Suprapubic skin (tissue), 4 donors: ENCODE results near the gene HSD11B2. TPM values are rescaled to one million over a fixed set of nuclear protein-coding genes. Genes with fewer than 3 reads are reported as not detected.

ENCODE experiments used
- DNase-seq, 2 donors: peaks; one replicate each; pipeline ENCODE4 v3.0.0-alpha.2; 2019; ENCODE audit warnings: low spot score in 2 of 2
- H3K27ac ChIP-seq: fragments of 200-600 bp; sonication (generic); one replicate; pipeline ENCODE4 v1.5.1; 2019
- H3K27me3 ChIP-seq: fragments of 200-600 bp; sonication (generic); one replicate; pipeline ENCODE4 v1.5.1; 2019
- H3K36me3 ChIP-seq: fragments of 200-600 bp; sonication (generic); one replicate; pipeline ENCODE4 v1.5.1; 2019
- H3K4me1 ChIP-seq: fragments of 200-600 bp; sonication (generic); one replicate; pipeline ENCODE4 v1.5.1; 2019
- H3K4me3 ChIP-seq: fragments of 200-600 bp; sonication (generic); one replicate; pipeline ENCODE4 v1.5.1; 2019; ENCODE audit warnings: mild to moderate bottlenecking
- H3K9me3 ChIP-seq: fragments of 200-600 bp; sonication (generic); one replicate; pipeline ENCODE4 v1.5.1; 2019
- EP300 ChIP-seq: sonication (generic); formaldehyde crosslinking; IDR thresholded peaks from one replicate; pipeline ENCODE4 v1.6.1; 2017; ENCODE audit warnings: antibody characterized with exemption
- POLR2A ChIP-seq, 2 donors: fragments of 450-650 bp; IDR thresholded peaks; one replicate each; pipeline ENCODE4 v1.6.1; 2017; ENCODE audit warnings: antibody characterized with exemption in 2 of 2, mild to moderate bottlenecking in 2 of 2, moderate library complexity in 2 of 2
- POLR2AphosphoS5 ChIP-seq, 3 donors: sonication (generic); formaldehyde crosslinking; IDR thresholded peaks; one replicate each; pipeline ENCODE4 v1.6.1; 2017; ENCODE audit warnings: antibody characterized with exemption in 3 of 3
- WGBS: methylation state at CpG from one replicate; pipeline ENCODE4 v1.1.5; 2018; 5-methylcytosine and 5-hydroxymethylcytosine counted together
- total RNA-seq, 4 donors: library from RNA; depleted of rRNA; stranded (reverse); fragments of >200 nt; gene quantifications; one replicate each; pipeline ENCODE4 v1.1.0, GENCODE V29; 2016
- TF ChIP-seq, protein P1 (sequence below), 2 donors: fragments of 200-600 bp in 1 of 2; fragments of 450-650 bp in 1 of 2; sonication (generic) in 1 of 2; IDR thresholded peaks; one replicate each; pipeline ENCODE4 v1.5.1; 2016 to 2019; ENCODE audit warnings: antibody characterized with exemption in 2 of 2, mild to moderate bottlenecking in 1 of 2, moderate library complexity in 1 of 2

Gene HSD11B2
- total RNA-seq, 4 donors from 2014 or later = 45.6 to 164 (median 69.1) TPM

DNA sequence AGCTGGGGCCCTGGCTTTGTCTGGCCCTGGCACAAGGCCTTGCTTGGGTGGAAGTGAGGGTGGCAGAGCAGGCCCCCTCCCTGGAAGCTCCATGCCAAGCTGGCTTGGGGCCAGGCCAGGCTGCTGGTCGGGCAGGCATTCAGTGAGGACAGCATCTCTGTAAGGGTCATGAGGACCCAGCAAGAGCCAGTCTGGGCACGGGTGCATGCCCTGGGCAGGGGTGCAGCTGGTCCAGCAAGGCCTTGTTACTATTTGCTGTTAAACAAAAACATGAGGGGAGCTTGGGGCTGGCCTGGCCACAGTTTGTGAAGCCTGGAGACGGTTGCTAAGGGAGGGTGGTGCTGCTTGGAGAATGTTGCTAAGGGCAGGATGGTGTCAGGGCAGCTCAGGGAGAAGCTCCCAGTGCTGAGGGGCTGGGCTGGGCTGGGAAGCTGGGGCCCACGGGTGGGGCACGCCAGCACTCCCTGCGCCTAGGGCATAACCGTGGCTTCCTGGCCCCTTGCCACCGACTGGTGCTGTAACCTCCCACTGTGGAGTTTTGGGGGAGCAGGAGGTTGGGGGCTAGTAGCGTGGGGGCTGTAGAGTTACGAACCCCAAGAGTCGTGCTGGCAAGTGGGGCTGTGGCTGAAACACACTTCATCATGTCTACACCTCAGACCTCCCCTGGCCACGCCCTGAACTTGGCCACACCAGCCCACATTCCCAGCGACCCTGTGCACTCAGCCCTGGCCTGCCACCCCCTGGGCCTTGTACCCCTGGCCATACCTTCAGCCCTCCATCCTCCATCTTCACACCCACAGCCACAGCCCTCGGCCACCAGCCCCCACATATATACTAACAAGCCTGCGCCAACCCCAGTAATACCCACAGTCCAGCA lies 39.3 kb upstream of the HSD11B2 start:
- Histone ChIP-seq H3K36me3 (no peaks in the 10 kb centered on the region), H3K9me3 (no peaks in the 10 kb centered on the region), H3K27ac (peak overlapping the region; percentile 75), H3K27me3 (no peaks in the 10 kb centered on the region), H3K4me3 (peak overlapping the region; percentile 52), H3K4me1 (peaks cover 65% of the 10 kb centered on the region)
- TF ChIP-seq POLR2A (IDR thresholded peaks at IDR 0.05) = no peak
- no peak for TF ChIP-seq EP300
- TF ChIP-seq POLR2AphosphoS5 (IDR thresholded peaks at IDR 0.05) = no peak
- TF ChIP-seq, protein P1, sequence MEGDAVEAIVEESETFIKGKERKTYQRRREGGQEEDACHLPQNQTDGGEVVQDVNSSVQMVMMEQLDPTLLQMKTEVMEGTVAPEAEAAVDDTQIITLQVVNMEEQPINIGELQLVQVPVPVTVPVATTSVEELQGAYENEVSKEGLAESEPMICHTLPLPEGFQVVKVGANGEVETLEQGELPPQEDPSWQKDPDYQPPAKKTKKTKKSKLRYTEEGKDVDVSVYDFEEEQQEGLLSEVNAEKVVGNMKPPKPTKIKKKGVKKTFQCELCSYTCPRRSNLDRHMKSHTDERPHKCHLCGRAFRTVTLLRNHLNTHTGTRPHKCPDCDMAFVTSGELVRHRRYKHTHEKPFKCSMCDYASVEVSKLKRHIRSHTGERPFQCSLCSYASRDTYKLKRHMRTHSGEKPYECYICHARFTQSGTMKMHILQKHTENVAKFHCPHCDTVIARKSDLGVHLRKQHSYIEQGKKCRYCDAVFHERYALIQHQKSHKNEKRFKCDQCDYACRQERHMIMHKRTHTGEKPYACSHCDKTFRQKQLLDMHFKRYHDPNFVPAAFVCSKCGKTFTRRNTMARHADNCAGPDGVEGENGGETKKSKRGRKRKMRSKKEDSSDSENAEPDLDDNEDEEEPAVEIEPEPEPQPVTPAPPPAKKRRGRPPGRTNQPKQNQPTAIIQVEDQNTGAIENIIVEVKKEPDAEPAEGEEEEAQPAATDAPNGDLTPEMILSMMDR (IDR thresholded peaks at IDR 0.05) = no peak
- DNase-seq = peak; percentile 79 to 81
- WGBS = 29% methylated on average over 10 of the region's 15 CpGs

DNA sequence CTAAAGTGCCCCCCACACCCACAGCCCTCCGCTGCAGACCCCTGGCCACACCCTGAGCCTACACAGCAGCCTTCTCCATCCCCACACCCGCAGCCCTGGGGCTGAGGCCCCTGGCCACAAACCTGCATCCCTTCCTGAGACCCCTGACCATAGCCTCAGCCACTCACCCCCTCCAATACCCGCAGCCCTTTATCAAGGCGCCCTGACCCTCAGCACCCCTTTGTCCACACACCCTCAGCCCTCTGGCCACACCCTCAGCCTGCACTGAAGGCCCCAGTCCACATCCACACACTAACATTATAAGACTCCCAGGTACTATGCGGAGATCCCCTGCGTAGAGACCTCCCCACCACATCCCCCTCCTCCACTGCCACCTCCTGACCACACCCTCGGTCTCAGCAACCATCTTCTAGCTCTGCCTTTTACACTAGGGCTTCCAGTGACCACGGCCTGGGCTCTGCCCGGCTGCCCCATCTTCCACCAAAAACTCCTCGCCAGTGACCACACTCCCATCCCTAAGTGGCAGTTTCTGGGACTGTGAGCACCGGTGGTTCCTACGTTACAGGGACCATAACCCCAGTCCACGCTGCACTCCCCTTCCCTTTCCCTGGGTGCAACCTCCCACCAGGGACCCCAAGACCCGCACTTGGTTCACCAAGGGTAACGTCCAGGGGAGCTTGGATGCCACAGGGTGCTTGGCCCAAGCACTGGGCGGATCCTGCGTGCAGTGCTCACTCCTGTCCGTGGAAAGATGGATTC lies 38.4 kb upstream of the HSD11B2 start:
- Histone ChIP-seq H3K9me3 (no peaks in the 10 kb centered on the region), H3K4me3 (peak overlapping the region; percentile 52), H3K4me1 (peaks cover 73% of the 10 kb centered on the region), H3K36me3 (no peaks in the 10 kb centered on the region), H3K27me3 (no peaks in the 10 kb centered on the region), H3K27ac (peak overlapping the region; percentile 75)
- 68% methylated on average over 18 of the region's 18 CpGs for WGBS
- TF ChIP-seq POLR2A (IDR thresholded peaks at IDR 0.05) = no peak
- TF ChIP-seq, protein P1 (IDR thresholded peaks at IDR 0.05) = no peak
- TF ChIP-seq EP300 = no peak
- no peak for TF ChIP-seq POLR2AphosphoS5 (IDR thresholded peaks at IDR 0.05)
- DNase-seq = peak; percentile 64 to 77

DNA sequence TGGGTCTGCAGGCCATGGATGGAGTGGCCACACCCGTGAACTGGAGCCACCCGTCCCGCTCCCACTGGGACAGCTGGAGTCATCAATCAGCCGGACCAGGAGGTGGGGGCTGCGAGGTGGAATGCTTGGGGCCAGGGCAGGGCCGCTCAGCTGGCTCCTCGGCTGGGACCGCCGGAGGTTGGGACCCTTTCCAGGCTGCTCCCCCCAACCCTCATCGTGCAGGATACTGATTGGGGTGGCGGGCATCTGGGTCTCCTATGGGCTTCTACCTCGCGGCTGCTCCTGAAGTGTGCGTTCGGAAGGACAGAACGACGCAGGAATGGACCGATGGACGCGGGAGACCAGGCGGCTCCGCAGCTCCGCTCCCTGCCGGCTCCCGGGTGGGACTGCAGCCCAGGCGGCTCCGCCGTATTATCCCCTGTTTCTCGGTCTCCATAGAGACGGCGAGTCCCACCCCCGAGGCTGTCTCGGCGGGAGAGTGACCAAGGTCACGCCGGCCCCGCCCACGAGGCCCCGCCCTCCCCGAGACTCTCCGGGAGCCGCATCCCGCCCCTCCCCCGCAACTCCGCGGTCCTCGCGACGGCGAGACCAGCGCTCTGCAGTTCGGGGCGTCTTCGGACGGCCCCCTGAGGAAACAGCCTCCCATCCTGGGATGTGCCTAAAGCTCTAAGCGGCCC lies 37.7 kb upstream of the HSD11B2 start, which contains the start of gene TPPP3:
TSS of gene TPPP3 (minus strand) at position 388 of the 677 bp plus-strand sequence. CDS start 2,387 bp downstream, outside the sequence.
- DNase-seq = peak; percentile 95
- no peaks in the 10 kb centered on the region for H3K36me3 ChIP-seq
- no CpG with 5 or more reads among the region's 56 CpGs for WGBS
- TF ChIP-seq POLR2A (IDR thresholded peaks at IDR 0.05) (peak in 1 of 2 donors; percentile 47), POLR2AphosphoS5 (IDR thresholded peaks at IDR 0.05) (peak in 1 of 3 donors; percentile 15), EP300 (no peak)
- TF ChIP-seq, protein P1 (IDR thresholded peaks at IDR 0.05) = peak; percentile 26 to 87
- no peaks in the 10 kb centered on the region for H3K9me3 ChIP-seq
- peak within 1 kb of the TSS; percentile 52 for H3K4me3 ChIP-seq
- H3K27me3 ChIP-seq = no peaks in the 10 kb centered on the region
- peak within 1 kb of the TSS; percentile 75 for H3K27ac ChIP-seq
- H3K4me1 ChIP-seq = peaks cover 81% of the 10 kb centered on the region

DNA sequence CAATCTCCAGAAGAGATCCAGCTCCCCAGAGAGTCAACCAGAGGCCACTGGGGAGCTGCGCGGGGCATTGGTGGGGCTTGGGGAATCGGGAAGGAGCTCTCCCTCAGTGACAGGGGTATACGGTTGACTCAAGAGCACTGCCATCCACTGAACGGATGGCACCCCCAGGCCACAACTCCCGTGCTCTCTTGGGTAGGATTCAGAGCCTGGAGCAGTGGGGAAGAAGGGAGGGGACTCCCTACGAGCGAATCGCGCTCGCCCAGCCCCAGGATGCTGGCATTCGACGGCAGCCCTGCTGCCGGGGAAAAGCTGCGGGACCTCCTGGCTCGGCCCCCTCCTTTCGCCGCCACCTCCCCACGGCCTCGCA lies 37.1 kb upstream of the HSD11B2 start:
- peak overlapping the region; percentile 52 for H3K4me3 ChIP-seq
- H3K4me1 ChIP-seq = peaks cover 85% of the 10 kb centered on the region
- H3K9me3 ChIP-seq = no peaks in the 10 kb centered on the region
- H3K27me3 ChIP-seq = no peaks in the 10 kb centered on the region
- H3K36me3 ChIP-seq = no peaks in the 10 kb centered on the region
- no peak for TF ChIP-seq EP300
- no peak for TF ChIP-seq POLR2AphosphoS5 (IDR thresholded peaks at IDR 0.05)
- TF ChIP-seq POLR2A (IDR thresholded peaks at IDR 0.05) = no peak
- TF ChIP-seq, protein P1 (IDR thresholded peaks at IDR 0.05) = no peak
- DNase-seq = peak in 1 of 2 donors; percentile 70
- peak overlapping the region; percentile 75 for H3K27ac ChIP-seq
- WGBS = 8% methylated on average over 17 of the region's 20 CpGs
